Peyer's patch (tissue), 4 donors: Measurements from ENCODE around the gene CPSF3. TPM values are rescaled to one million over a fixed set of nuclear protein-coding genes. Genes with fewer than 3 reads are reported as not detected.

ENCODE experiments used
- DNase-seq, 3 donors: peaks; one replicate each; pipeline ENCODE4 v3.0.0-alpha.2; 2017 to 2019
- H3K27ac ChIP-seq, 4 donors: fragments of 200-600 bp; sonication (generic); one replicate each; pipeline ENCODE4 v1.5.1; 2016 to 2019
- H3K27me3 ChIP-seq, 2 donors: fragments of 200-600 bp; sonication (generic); one replicate each; pipeline ENCODE4 v1.5.1; 2019
- H3K36me3 ChIP-seq, 3 donors: fragments of 200-600 bp; sonication (generic); one replicate each; pipeline ENCODE4 v1.5.1; 2016 to 2019
- H3K4me1 ChIP-seq, 4 donors: fragments of 200-600 bp; sonication (generic); one replicate each; pipeline ENCODE4 v1.5.1; 2016 to 2019
- H3K4me3 ChIP-seq, 4 donors: fragments of 200-600 bp; sonication (generic); 1 replicate in 3 of 4; 2 replicates in 1 of 4; pipeline ENCODE4 v1.5.1; 2016 to 2019; ENCODE audit warnings: mild to moderate bottlenecking in 1 of 4
- H3K9me3 ChIP-seq, 4 donors: fragments of 200-600 bp; sonication (generic); one replicate each; pipeline ENCODE4 v1.5.1; 2016 to 2019; ENCODE audit warnings: mild to moderate bottlenecking in 1 of 4
- POLR2A ChIP-seq, 2 donors: fragments of 450-650 bp; IDR thresholded peaks; one replicate each; pipeline ENCODE4 v1.5.1; 2017; ENCODE audit warnings: antibody characterized with exemption in 2 of 2, mild to moderate bottlenecking in 2 of 2, moderate library complexity in 2 of 2
- total RNA-seq, 4 donors: library from RNA; depleted of rRNA; stranded (reverse); fragments of >200 nt; gene quantifications; one replicate each; pipeline ENCODE4 v1.1.0, GENCODE V29; 2016
- TF ChIP-seq, protein P1 (sequence below), 6 experiments: fragments of 450-650 bp in 4 of 6; fragments of 200-600 bp in 2 of 6; sonication (generic) in 1 of 6; IDR thresholded peaks; one replicate each; pipeline ENCODE4 v1.5.1; 2017 to 2019; ENCODE audit warnings: antibody characterized with exemption in 6 of 6, mild to moderate bottlenecking in 3 of 6, moderate library complexity in 1 of 6

Gene CPSF3
- total RNA-seq, 4 donors from 2014 or later, result 20.1 to 57.8 (median 32.0) TPM

GRCh38 chr2:9378433-9379390 lies 44.7 kb upstream of the CPSF3 start:
- no peak for TF ChIP-seq POLR2A (IDR thresholded peaks at IDR 0.05)
- TF ChIP-seq, protein P1, sequence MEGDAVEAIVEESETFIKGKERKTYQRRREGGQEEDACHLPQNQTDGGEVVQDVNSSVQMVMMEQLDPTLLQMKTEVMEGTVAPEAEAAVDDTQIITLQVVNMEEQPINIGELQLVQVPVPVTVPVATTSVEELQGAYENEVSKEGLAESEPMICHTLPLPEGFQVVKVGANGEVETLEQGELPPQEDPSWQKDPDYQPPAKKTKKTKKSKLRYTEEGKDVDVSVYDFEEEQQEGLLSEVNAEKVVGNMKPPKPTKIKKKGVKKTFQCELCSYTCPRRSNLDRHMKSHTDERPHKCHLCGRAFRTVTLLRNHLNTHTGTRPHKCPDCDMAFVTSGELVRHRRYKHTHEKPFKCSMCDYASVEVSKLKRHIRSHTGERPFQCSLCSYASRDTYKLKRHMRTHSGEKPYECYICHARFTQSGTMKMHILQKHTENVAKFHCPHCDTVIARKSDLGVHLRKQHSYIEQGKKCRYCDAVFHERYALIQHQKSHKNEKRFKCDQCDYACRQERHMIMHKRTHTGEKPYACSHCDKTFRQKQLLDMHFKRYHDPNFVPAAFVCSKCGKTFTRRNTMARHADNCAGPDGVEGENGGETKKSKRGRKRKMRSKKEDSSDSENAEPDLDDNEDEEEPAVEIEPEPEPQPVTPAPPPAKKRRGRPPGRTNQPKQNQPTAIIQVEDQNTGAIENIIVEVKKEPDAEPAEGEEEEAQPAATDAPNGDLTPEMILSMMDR (IDR thresholded peaks at IDR 0.05), result no peak
- Histone ChIP-seq H3K36me3 (peaks cover 0 to 69% (median 0%) of the 10 kb centered on the region in 3 donors), H3K9me3 (no peaks in the 10 kb centered on the region), H3K27me3 (no peaks in the 10 kb centered on the region), H3K4me1 (peaks cover 0 to 6% (median 0%) of the 10 kb centered on the region in 4 donors), H3K4me3 (no peak overlapping the region), H3K27ac (peak overlapping the region in 2 of 4 donors; percentile 16 to 45)
- DNase-seq, result peak in 1 of 3 donors; percentile 38

DNA sequence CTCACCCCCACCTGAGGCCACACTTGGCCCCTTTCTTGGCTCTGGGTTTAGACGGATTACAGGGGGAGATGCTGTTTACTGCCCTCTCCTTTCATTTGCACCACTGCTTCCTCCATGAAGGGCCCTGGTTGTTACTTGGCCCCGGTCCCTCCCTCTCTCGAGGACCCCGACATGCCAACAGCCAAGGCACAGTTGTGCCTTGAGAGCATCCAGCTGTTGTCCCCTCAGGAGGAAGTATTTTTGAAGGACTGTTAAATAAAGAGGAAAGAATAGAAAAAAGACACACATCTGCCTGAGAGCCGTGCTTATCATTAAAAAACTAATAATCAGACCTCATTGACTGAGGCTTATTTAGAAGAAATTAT lies 44.1 kb upstream of the CPSF3 start:
- Histone ChIP-seq H3K9me3 (no peaks in the 10 kb centered on the region), H3K27ac (no peak overlapping the region), H3K36me3 (peaks cover 0 to 76% (median 0%) of the 10 kb centered on the region in 3 donors), H3K4me1 (peaks cover 0 to 6% (median 0%) of the 10 kb centered on the region in 4 donors), H3K27me3 (no peaks in the 10 kb centered on the region), H3K4me3 (no peak overlapping the region)
- TF ChIP-seq, protein P1 (IDR thresholded peaks at IDR 0.05), result no peak
- no peak for TF ChIP-seq POLR2A (IDR thresholded peaks at IDR 0.05)
- no peak for DNase-seq

DNA sequence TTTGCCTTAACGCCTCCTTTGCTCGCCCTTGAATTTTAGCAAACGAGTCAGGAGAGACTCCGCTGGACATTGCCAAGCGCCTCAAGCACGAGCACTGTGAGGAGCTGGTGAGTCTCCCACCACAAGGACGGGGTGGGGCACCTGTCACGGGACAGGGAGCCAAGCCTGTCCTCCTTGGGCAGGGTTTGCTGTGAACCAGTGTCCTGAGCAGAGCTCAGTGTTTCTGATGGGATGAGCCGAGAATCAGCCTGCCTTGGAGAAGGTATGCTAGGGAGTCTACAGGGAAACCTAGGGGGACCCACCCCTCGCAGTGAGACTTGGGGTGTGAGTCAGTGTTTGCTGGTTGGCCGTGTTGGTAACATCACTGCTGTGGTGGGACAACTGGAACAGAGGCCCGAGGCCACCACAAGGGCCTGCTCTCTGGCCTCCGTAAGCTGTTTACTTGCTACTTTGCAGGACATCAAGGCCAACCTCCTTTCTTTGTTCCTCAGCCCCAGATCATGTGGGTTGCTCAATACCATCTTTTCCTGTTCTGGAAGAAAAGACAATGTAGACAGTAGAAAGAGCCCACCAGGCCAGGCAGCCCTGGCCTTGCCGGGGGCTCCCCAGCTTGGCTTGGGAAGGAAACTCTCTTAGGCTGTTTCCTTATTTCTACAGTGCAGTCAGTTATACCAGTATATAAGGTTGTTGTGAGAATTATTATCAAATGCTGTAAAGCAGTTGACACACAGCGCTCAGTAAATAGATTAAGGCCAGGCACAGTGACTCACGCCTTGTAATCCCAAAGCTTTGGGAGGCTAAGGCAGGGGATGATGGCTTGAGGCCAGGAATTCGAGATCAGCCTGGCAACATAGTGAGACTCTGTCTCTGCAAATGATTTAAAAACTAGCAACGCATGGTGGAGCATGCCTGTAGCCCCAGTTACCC lies 42.5 kb upstream of the CPSF3 start:
- no peaks in the 10 kb centered on the region for H3K27me3 ChIP-seq
- peaks cover 0 to 78% (median 0%) of the 10 kb centered on the region in 3 donors for H3K36me3 ChIP-seq
- H3K4me1 ChIP-seq, result peaks cover 0 to 6% (median 0%) of the 10 kb centered on the region in 4 donors
- peak overlapping the region in 1 of 4 donors; percentile 37 for H3K27ac ChIP-seq
- TF ChIP-seq, protein P1 (IDR thresholded peaks at IDR 0.05), result no peak
- H3K4me3 ChIP-seq, result no peak overlapping the region
- H3K9me3 ChIP-seq, result no peaks in the 10 kb centered on the region
- DNase-seq, result peak in 1 of 3 donors; percentile 45

- H3K4me3 ChIP-seq, result no peak overlapping the region
- H3K9me3 ChIP-seq, result no peaks in the 10 kb centered on the region
- H3K27ac ChIP-seq, result no peak overlapping the region
- peaks cover 0 to 69% (median 0%) of the 10 kb centered on the region in 3 donors for H3K36me3 ChIP-seq
- H3K27me3 ChIP-seq, result no peaks in the 10 kb centered on the region
- no peak for TF ChIP-seq POLR2A (IDR thresholded peaks at IDR 0.05)
- TF ChIP-seq, protein P1 (IDR thresholded peaks at IDR 0.05), result no peak
- DNase-seq, result peak in 1 of 3 donors; percentile 3
- H3K4me1 ChIP-seq, result peaks cover 0 to 6% (median 0%) of the 10 kb centered on the region in 4 donors
Observed at GRCh38 chr2:9382604-9383235, 40.7 kb upstream of the CPSF3 start.

- Histone ChIP-seq H3K36me3 (peaks cover 0 to 67% (median 0%) of the 10 kb centered on the region in 3 donors), H3K27me3 (no peaks in the 10 kb centered on the region), H3K4me3 (no peak overlapping the region), H3K9me3 (no peaks in the 10 kb centered on the region), H3K27ac (no peak overlapping the region), H3K4me1 (peaks cover 0 to 6% (median 0%) of the 10 kb centered on the region in 4 donors)
- peak in 1 of 3 donors; percentile 5 for DNase-seq
- no peak for TF ChIP-seq POLR2A (IDR thresholded peaks at IDR 0.05)
- TF ChIP-seq, protein P1 (IDR thresholded peaks at IDR 0.05), result no peak
Observed at GRCh38 chr2:9384521-9384920, 38.9 kb upstream of the CPSF3 start.
